Testis (tissue), 2 donors: Measurements from ENCODE around the gene FAM222B.

ENCODE experiments used
- POLR2A ChIP-seq: fragments of 450-650 bp; IDR thresholded peaks from one replicate; pipeline ENCODE4 v1.6.1; 2017; ENCODE audit warnings: antibody characterized with exemption, mild to moderate bottlenecking, moderate library complexity
- TF ChIP-seq, protein P1 (sequence below), 3 experiments: fragments of 450-650 bp in 2 of 3; fragments of 200-600 bp in 1 of 3; sonication (generic) in 1 of 3; IDR thresholded peaks; one replicate each; pipeline ENCODE4 v1.5.1; 2016 to 2019; ENCODE audit warnings: antibody characterized with exemption in 3 of 3, mild to moderate bottlenecking in 2 of 3, moderate library complexity in 1 of 3

GRCh38 chr17:28878981-28879380, 36.4 kb upstream of the FAM222B start:
- TF ChIP-seq, protein P1, sequence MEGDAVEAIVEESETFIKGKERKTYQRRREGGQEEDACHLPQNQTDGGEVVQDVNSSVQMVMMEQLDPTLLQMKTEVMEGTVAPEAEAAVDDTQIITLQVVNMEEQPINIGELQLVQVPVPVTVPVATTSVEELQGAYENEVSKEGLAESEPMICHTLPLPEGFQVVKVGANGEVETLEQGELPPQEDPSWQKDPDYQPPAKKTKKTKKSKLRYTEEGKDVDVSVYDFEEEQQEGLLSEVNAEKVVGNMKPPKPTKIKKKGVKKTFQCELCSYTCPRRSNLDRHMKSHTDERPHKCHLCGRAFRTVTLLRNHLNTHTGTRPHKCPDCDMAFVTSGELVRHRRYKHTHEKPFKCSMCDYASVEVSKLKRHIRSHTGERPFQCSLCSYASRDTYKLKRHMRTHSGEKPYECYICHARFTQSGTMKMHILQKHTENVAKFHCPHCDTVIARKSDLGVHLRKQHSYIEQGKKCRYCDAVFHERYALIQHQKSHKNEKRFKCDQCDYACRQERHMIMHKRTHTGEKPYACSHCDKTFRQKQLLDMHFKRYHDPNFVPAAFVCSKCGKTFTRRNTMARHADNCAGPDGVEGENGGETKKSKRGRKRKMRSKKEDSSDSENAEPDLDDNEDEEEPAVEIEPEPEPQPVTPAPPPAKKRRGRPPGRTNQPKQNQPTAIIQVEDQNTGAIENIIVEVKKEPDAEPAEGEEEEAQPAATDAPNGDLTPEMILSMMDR (IDR thresholded peaks at IDR 0.05), result peak in 1 of 3 experiments; percentile 8
- TF ChIP-seq POLR2A, result no peak
